Keratinocyte (primary cell): Measurements from ENCODE around the gene S100A7A. TPM values are rescaled to one million over a fixed set of nuclear protein-coding genes. Genes with fewer than 3 reads are reported as not detected.
A peak's percentile ranks its signal among the peaks of the same experiment; 100 is the strongest.
"Not testable (repeated sequence)": the region's sequence is repeated elsewhere in the genome, so short reads cannot be mapped to it uniquely, and the experiment has no call there.

Source experiments
- DNase-seq: peaks from one replicate; pipeline ENCODE4 v3.0.0-alpha.2; 2011; ENCODE audit warnings: low read depth, missing footprints, low spot score
- FAIRE-seq: peaks from 2 replicates; lab custom pipeline; 2011; peaks lifted over from hg19 to GRCh38; lab: Jason Lieb, UNC
- H2AFZ ChIP-seq: 2 replicates; pipeline ENCODE4 v1.6.0; 2012; ENCODE audit warnings: low read length, control low read depth, inconsistent platforms; ENCODE audit not compliant: control insufficient read depth
- H3K27ac ChIP-seq: 2 replicates; pipeline ENCODE4 v1.5.1; 2011; ENCODE audit warnings: low read length; ENCODE audit not compliant: control insufficient read depth, insufficient read depth
- H3K27me3 ChIP-seq: 3 replicates; pipeline ENCODE4 v1.6.0; 2011; ENCODE audit warnings: low read length; ENCODE audit not compliant: control insufficient read depth, insufficient read depth; ENCODE audit errors: extremely low read depth
- H3K36me3 ChIP-seq, 2 experiments: 2 replicates in 1 of 2; 3 replicates in 1 of 2; pipeline ENCODE4 v1.5.1; 2011; ENCODE audit warnings: low read length in 2 of 2, mild to moderate bottlenecking in 1 of 2; ENCODE audit not compliant: control insufficient read depth in 2 of 2, insufficient read depth in 2 of 2; ENCODE audit errors: extremely low read depth in 1 of 2
- H3K4me1 ChIP-seq: 3 replicates; pipeline ENCODE4 v1.5.1; 2011; ENCODE audit warnings: low read length; ENCODE audit not compliant: control insufficient read depth, insufficient read depth; ENCODE audit errors: extremely low read depth
- H3K4me2 ChIP-seq: 3 replicates; pipeline ENCODE4 v1.6.0; 2011; ENCODE audit warnings: low read depth, low read length; ENCODE audit not compliant: control insufficient read depth, insufficient read depth; ENCODE audit errors: extremely low read depth
- H3K4me3 ChIP-seq, 3 experiments: fragments of 200-600 bp in 1 of 3; sonication (generic) in 1 of 3; 2 replicates in 2 of 3; 3 replicates in 1 of 3; pipeline ENCODE4 v1.5.1; 2011 to 2016; ENCODE audit warnings: low read length in 3 of 3, mild to moderate bottlenecking in 3 of 3, control low read depth in 2 of 3, inconsistent platforms in 1 of 3, low read depth in 1 of 3, mixed read lengths in 1 of 3, mixed run types in 1 of 3, moderate library complexity in 1 of 3; ENCODE audit not compliant: control insufficient read depth in 2 of 3, insufficient read depth in 2 of 3; ENCODE audit errors: extremely low read depth in 1 of 3
- H3K79me2 ChIP-seq: 2 replicates; pipeline ENCODE4 v1.6.0; 2012; ENCODE audit warnings: low read length; ENCODE audit not compliant: control insufficient read depth, insufficient read depth
- H3K9ac ChIP-seq: 3 replicates; pipeline ENCODE4 v1.6.0; 2011; ENCODE audit warnings: low read length; ENCODE audit not compliant: control insufficient read depth, insufficient read depth; ENCODE audit errors: extremely low read depth
- H3K9me1 ChIP-seq: 3 replicates; pipeline ENCODE4 v1.6.0; 2011; ENCODE audit warnings: low read length; ENCODE audit not compliant: control insufficient read depth, insufficient read depth; ENCODE audit errors: extremely low read depth
- H3K9me3 ChIP-seq: 2 replicates; pipeline ENCODE4 v1.5.1; 2012; ENCODE audit warnings: low read depth, low read length; ENCODE audit not compliant: control insufficient read depth
- H4K20me1 ChIP-seq: 3 replicates; pipeline ENCODE4 v1.6.0; 2011; ENCODE audit warnings: low read length; ENCODE audit not compliant: control insufficient read depth, insufficient read depth; ENCODE audit errors: extremely low read depth
- CTCF ChIP-seq, 3 experiments: IDR thresholded peaks in 1 of 3; conservative IDR thresholded peaks in 1 of 3; optimal IDR thresholded peaks in 1 of 3; 2 replicates in 2 of 3; 3 replicates in 1 of 3; pipeline versions ENCODE3 to v1.5.1; 2011; ENCODE audit warnings: low read length in 3 of 3, mild to moderate bottlenecking in 3 of 3, moderate library complexity in 2 of 3, control low read depth in 1 of 3, inconsistent platforms in 1 of 3; ENCODE audit not compliant: insufficient read depth in 2 of 3; ENCODE audit errors: extremely low read depth in 1 of 3
- EZH2 ChIP-seq: IDR thresholded peaks from one replicate; pipeline ENCODE4 v1.6.1; 2012; ENCODE audit warnings: inconsistent platforms, mild to moderate bottlenecking, low read length, moderate library complexity
- dilution Hi-C: fragments of 300-500 bp; cut with MboI; formaldehyde crosslinking; loops from one replicate; pipeline ENCODE4 v1.7.0; 2020; ENCODE audit warnings: low sequenced_read_pairs; ENCODE audit not compliant: extremely low pct_ligation_motif_present
- polyA plus RNA-seq, 5 experiments: library from polyadenylated mRNA; depleted of rRNA in 3 of 5; stranded (reverse) in 3 of 5; stranded (forward) in 1 of 5; unstranded in 1 of 5; fragments of >200 nt; gene quantifications; 1 replicate in 1 of 5; 2 replicates in 3 of 5; 3 replicates in 1 of 5; pipeline versions ENCODE4 v1.2.1 to v1.2.3, GENCODE V29; 2011 to 2012; ENCODE audit warnings: missing spikeins in 2 of 5, low read depth in 1 of 5, low replicate concordance in 1 of 5

S100A7A gene
- polyA plus RNA-seq, 1 donor (not counting 4 experiments of a cell fraction or from before 2014, with no cell fraction given): not detected

- H3K36me3 ChIP-seq: no peaks in the 10 kb centered on the region
- DNase-seq (no peak), FAIRE-seq (no peak)
- no peaks in the 10 kb centered on the region for H3K79me2 ChIP-seq
- no peak overlapping the region for H3K4me2 ChIP-seq
- no peaks in the 10 kb centered on the region for H3K9me3 ChIP-seq
- H4K20me1 ChIP-seq: no peaks in the 10 kb centered on the region
- dilution Hi-C loops: no loop called here
- H3K4me1 ChIP-seq: no peaks in the 10 kb centered on the region
- H3K9ac ChIP-seq: no peak overlapping the region
- no peak overlapping the region for H3K4me3 ChIP-seq
- no peaks in the 10 kb centered on the region for H3K9me1 ChIP-seq
- no peak overlapping the region for H3K27ac ChIP-seq
- H2AFZ ChIP-seq: no peak overlapping the region
- peaks cover 3% of the 10 kb centered on the region for H3K27me3 ChIP-seq
- TF ChIP-seq EZH2: no peak
- TF ChIP-seq CTCF (optimal IDR thresholded peaks at IDR 0.05 in 1 of 3, IDR thresholded peaks at IDR 0.05 in 1 of 3, conservative IDR thresholded peaks at IDR 0.05 in 1 of 3; ENCODE audit: extremely low read depth in 1 of 3, insufficient read depth in 2 of 3, low read length in 3 of 3): no peak
These were observed 992 bp downstream of the S100A7A start for GRCh38 chr1:153417136-153417888.

GRCh38 chr1:153418758-153419435 is 2.6 kb downstream of the S100A7A start:
- H3K9ac ChIP-seq, H3K4me1 ChIP-seq, H3K4me2 ChIP-seq, H3K79me2 ChIP-seq, H4K20me1 ChIP-seq, H3K9me3 ChIP-seq, H2AFZ ChIP-seq, H3K27me3 ChIP-seq, H3K36me3 ChIP-seq, H3K9me1 ChIP-seq, DNase-seq, dilution Hi-C loops, H3K4me3 ChIP-seq, H3K27ac ChIP-seq: not testable (repeated sequence)
- FAIRE-seq: peak; percentile 26

- H3K4me1 ChIP-seq, H3K9me1 ChIP-seq, H2AFZ ChIP-seq, H3K79me2 ChIP-seq, H3K4me2 ChIP-seq, H3K27me3 ChIP-seq, H3K27ac ChIP-seq, H3K4me3 ChIP-seq, dilution Hi-C loops, FAIRE-seq, H3K36me3 ChIP-seq, H3K9ac ChIP-seq, DNase-seq, H4K20me1 ChIP-seq, H3K9me3 ChIP-seq: not testable (repeated sequence)
These were observed 3.1 kb downstream of the S100A7A start for GRCh38 chr1:153419436-153419793.
